Kidney (tissue), 14 donors: ENCODE measurements around the gene KLHL10. TPM values are rescaled to one million over a fixed set of nuclear protein-coding genes. Genes with fewer than 3 reads are reported as not detected.

Source experiments
- DNase-seq, 5 donors: peaks; one replicate each; pipeline ENCODE4 v3.0.0-alpha.2; 2013 to 2020
- FAIRE-seq: peaks from 2 replicates; lab custom pipeline; 2012; peaks lifted over from hg19 to GRCh38; lab: Jason Lieb, UNC
- H3K27ac ChIP-seq, 2 donors: one replicate each; pipeline ENCODE4 v1.7.0; 2013; ENCODE audit warnings: low read depth in 2 of 2, low read length in 2 of 2, inconsistent platforms in 1 of 2
- H3K27me3 ChIP-seq: one replicate; pipeline ENCODE4 v1.7.1; 2013; ENCODE audit warnings: low read length, inconsistent platforms; ENCODE audit not compliant: control insufficient read depth, insufficient read depth
- H3K36me3 ChIP-seq, 3 donors: one replicate each; pipeline versions ENCODE4 v1.7.0 to v1.7.1; 2013; ENCODE audit warnings: low read length in 3 of 3, control low read depth in 1 of 3, inconsistent platforms in 1 of 3; ENCODE audit not compliant: insufficient read depth in 3 of 3, control insufficient read depth in 2 of 3
- H3K4me1 ChIP-seq, 3 donors: one replicate each; pipeline versions ENCODE4 v1.7.0 to v1.7.1; 2013; ENCODE audit warnings: low read length in 3 of 3, inconsistent platforms in 1 of 3, low read depth in 1 of 3; ENCODE audit not compliant: control insufficient read depth in 2 of 3, insufficient read depth in 2 of 3
- H3K4me3 ChIP-seq, 3 donors: one replicate each; pipeline versions ENCODE4 v1.7.0 to v1.8.1; 2013; ENCODE audit warnings: low read length in 3 of 3, control low read depth in 1 of 3, inconsistent platforms in 1 of 3
- H3K9ac ChIP-seq, 3 donors: one replicate each; pipeline versions ENCODE4 v1.7.0 to v1.7.1; 2013; ENCODE audit warnings: low read length in 3 of 3, control low read depth in 1 of 3, inconsistent platforms in 1 of 3
- H3K9me3 ChIP-seq, 3 donors: one replicate each; pipeline versions ENCODE4 v1.7.0 to v1.7.1; 2013; ENCODE audit warnings: low read length in 3 of 3, control low read depth in 1 of 3, inconsistent platforms in 1 of 3; ENCODE audit not compliant: control insufficient read depth in 2 of 3, insufficient read depth in 1 of 3
- intact Hi-C: fragments of 100-400 bp; cut with DNase I; formaldehyde crosslinking; loops from one replicate; pipeline ENCODE4 v1.11.1; 2022
- polyA plus RNA-seq: library from polyadenylated mRNA; stranded (reverse); fragments of 350-450 nt; fragmentation: Illumina TruSeq; extraction: RNeasy Lipid Tissue Mini Kit (QIAGEN cat#74804); gene quantifications from one replicate; pipeline ENCODE4 v1.2.3, GENCODE V29; 2014; ENCODE audit warnings: low read depth, low replicate concordance; ENCODE audit not compliant: insufficient read depth
- total RNA-seq: library from RNA; stranded (reverse); fragmentation: NEBNext Ultra II Directional; extraction: Animal tissue kit (Norgen Biotek cat#: 25700); gene quantifications from one replicate; pipeline ENCODE4 v1.2.1, GENCODE V29; 2021
- TF ChIP-seq, protein P1 (sequence below): IDR thresholded peaks from 3 replicates; pipeline ENCODE4 v1.5.1; 2012; ENCODE audit warnings: mild to moderate bottlenecking, moderate library complexity, borderline replicate concordance; ENCODE audit not compliant: insufficient read depth; ENCODE audit errors: extremely low read depth
- donor health status: control.
- donor health status: control.
- donor health status: control.
- donor health status: control.
- donor health status: control.
- donor health status: DM: yes; HTN: yes; CAD: no.
- donor health status: Normal renal cell carcinoma (clear cell type).

Gene KLHL10
- total and polyA plus RNA-seq, 2 donors from 2014 or later, result 0.28 TPM; not detected in 1

- Histone ChIP-seq H3K27ac (no peak overlapping the region), H3K4me1 (peaks cover 0 to 3% (median 0%) of the 10 kb centered on the region in 3 donors), H3K36me3 (peaks cover 2 to 47% (median 36%) of the 10 kb centered on the region in 3 donors), H3K9me3 (no peaks in the 10 kb centered on the region), H3K4me3 (no peak overlapping the region), H3K9ac (no peak overlapping the region), H3K27me3 (no peaks in the 10 kb centered on the region)
- FAIRE-seq (no peak), DNase-seq (no peak)
- TF ChIP-seq, protein P1, sequence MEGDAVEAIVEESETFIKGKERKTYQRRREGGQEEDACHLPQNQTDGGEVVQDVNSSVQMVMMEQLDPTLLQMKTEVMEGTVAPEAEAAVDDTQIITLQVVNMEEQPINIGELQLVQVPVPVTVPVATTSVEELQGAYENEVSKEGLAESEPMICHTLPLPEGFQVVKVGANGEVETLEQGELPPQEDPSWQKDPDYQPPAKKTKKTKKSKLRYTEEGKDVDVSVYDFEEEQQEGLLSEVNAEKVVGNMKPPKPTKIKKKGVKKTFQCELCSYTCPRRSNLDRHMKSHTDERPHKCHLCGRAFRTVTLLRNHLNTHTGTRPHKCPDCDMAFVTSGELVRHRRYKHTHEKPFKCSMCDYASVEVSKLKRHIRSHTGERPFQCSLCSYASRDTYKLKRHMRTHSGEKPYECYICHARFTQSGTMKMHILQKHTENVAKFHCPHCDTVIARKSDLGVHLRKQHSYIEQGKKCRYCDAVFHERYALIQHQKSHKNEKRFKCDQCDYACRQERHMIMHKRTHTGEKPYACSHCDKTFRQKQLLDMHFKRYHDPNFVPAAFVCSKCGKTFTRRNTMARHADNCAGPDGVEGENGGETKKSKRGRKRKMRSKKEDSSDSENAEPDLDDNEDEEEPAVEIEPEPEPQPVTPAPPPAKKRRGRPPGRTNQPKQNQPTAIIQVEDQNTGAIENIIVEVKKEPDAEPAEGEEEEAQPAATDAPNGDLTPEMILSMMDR, result no peak
- intact Hi-C loops, result no loop called here
Observed at GRCh38 chr17:41896726-41897125, 59.1 kb downstream of the KLHL10 start.

Other genes starting within 250 kb of the KLHL10 start
- gene KRT16, start 225.1 kb upstream of the KLHL10 start, total RNA-seq, result 3.1 TPM
- gene KRT16, start 225.1 kb upstream of the KLHL10 start, polyA plus RNA-seq, result not detected
- gene KRT17, start 213.2 kb upstream of the KLHL10 start, total RNA-seq, result 11.1 TPM
- 5.5 TPM for gene KRT17, start 213.2 kb upstream of the KLHL10 start, polyA plus RNA-seq
- 842 TPM for gene EIF1, start 148.9 kb upstream of the KLHL10 start, total RNA-seq
- 1,166 TPM for gene EIF1, start 148.9 kb upstream of the KLHL10 start, polyA plus RNA-seq
- not detected for gene GAST, start 125.5 kb upstream of the KLHL10 start, total RNA-seq
- not detected for gene GAST, start 125.5 kb upstream of the KLHL10 start, polyA plus RNA-seq
- 1.3 TPM for gene HAP1, start 103.2 kb upstream of the KLHL10 start, total RNA-seq
- 0.99 TPM for gene HAP1, start 103.2 kb upstream of the KLHL10 start, polyA plus RNA-seq
- gene JUP, start 51.1 kb upstream of the KLHL10 start, total RNA-seq, result 223 TPM
- 148 TPM for gene JUP, start 51.1 kb upstream of the KLHL10 start, polyA plus RNA-seq
- 13.6 TPM for gene P3H4, start 25.9 kb upstream of the KLHL10 start, total RNA-seq
- gene P3H4, start 25.9 kb upstream of the KLHL10 start, polyA plus RNA-seq, result 13.7 TPM
- 38.3 TPM for gene FKBP10, start 24.8 kb upstream of the KLHL10 start, total RNA-seq
- 19.6 TPM for gene FKBP10, start 24.8 kb upstream of the KLHL10 start, polyA plus RNA-seq
- gene NT5C3B, start 1.6 kb upstream of the KLHL10 start, total RNA-seq, result 44.0 TPM
- 88.0 TPM for gene NT5C3B, start 1.6 kb upstream of the KLHL10 start, polyA plus RNA-seq
- gene KLHL11, start 27.6 kb downstream of the KLHL10 start, total RNA-seq, result 16.1 TPM
- gene KLHL11, start 27.6 kb downstream of the KLHL10 start, polyA plus RNA-seq, result 0.37 TPM
- gene ACLY, start 81.1 kb downstream of the KLHL10 start, total RNA-seq, result 104 TPM
- gene ACLY, start 81.1 kb downstream of the KLHL10 start, polyA plus RNA-seq, result 33.7 TPM
- 6.0 TPM for gene ODAD4, start 92.8 kb downstream of the KLHL10 start, total RNA-seq
- 4.6 TPM for gene ODAD4, start 92.8 kb downstream of the KLHL10 start, polyA plus RNA-seq
- gene CNP, start 129.0 kb downstream of the KLHL10 start, total RNA-seq, result 87.5 TPM
- gene CNP, start 129.0 kb downstream of the KLHL10 start, polyA plus RNA-seq, result 64.0 TPM
- 88.1 TPM for gene DNAJC7, start 179.6 kb downstream of the KLHL10 start, total RNA-seq
- 141 TPM for gene DNAJC7, start 179.6 kb downstream of the KLHL10 start, polyA plus RNA-seq
- gene NKIRAS2, start 182.3 kb downstream of the KLHL10 start, total RNA-seq, result 26.8 TPM
- gene NKIRAS2, start 182.3 kb downstream of the KLHL10 start, polyA plus RNA-seq, result 21.2 TPM
- gene C17orf113, start 212.8 kb downstream of the KLHL10 start, total RNA-seq, result 3.8 TPM
- gene C17orf113, start 212.8 kb downstream of the KLHL10 start, polyA plus RNA-seq, result 1.1 TPM